Activated CD8-positive, alpha-beta memory T cell treated with anti-CD3 and anti-CD28 coated beads for 36 hours (primary cell): ENCODE results near the gene PTAFR. TPM values are rescaled to one million over a fixed set of nuclear protein-coding genes. Genes with fewer than 3 reads are reported as not detected.

ENCODE experiments used
- CTCF ChIA-PET: fragments of 350-600 bp; sonication (Branson Sonifier 250); formaldehyde crosslinking; loops from one replicate; lab custom pipeline; 2021; ENCODE audit warnings: antibody characterized with exemption; lab: Charles Lee
- POLR2A ChIA-PET: fragments of 350-600 bp; sonication (Branson Sonifier 250); formaldehyde crosslinking; loops from one replicate; lab custom pipeline; 2021; ENCODE audit warnings: antibody characterized with exemption; lab: Charles Lee
- total RNA-seq, 2 experiments: library from RNA; stranded (reverse); gene quantifications; one replicate each; pipeline ENCODE4 v1.2.3, GENCODE V29; 2021

The PTAFR gene, protein sequence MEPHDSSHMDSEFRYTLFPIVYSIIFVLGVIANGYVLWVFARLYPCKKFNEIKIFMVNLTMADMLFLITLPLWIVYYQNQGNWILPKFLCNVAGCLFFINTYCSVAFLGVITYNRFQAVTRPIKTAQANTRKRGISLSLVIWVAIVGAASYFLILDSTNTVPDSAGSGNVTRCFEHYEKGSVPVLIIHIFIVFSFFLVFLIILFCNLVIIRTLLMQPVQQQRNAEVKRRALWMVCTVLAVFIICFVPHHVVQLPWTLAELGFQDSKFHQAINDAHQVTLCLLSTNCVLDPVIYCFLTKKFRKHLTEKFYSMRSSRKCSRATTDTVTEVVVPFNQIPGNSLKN
- total RNA-seq: under 1 TPM; 0.21 to 0.32 TPM

DNA sequence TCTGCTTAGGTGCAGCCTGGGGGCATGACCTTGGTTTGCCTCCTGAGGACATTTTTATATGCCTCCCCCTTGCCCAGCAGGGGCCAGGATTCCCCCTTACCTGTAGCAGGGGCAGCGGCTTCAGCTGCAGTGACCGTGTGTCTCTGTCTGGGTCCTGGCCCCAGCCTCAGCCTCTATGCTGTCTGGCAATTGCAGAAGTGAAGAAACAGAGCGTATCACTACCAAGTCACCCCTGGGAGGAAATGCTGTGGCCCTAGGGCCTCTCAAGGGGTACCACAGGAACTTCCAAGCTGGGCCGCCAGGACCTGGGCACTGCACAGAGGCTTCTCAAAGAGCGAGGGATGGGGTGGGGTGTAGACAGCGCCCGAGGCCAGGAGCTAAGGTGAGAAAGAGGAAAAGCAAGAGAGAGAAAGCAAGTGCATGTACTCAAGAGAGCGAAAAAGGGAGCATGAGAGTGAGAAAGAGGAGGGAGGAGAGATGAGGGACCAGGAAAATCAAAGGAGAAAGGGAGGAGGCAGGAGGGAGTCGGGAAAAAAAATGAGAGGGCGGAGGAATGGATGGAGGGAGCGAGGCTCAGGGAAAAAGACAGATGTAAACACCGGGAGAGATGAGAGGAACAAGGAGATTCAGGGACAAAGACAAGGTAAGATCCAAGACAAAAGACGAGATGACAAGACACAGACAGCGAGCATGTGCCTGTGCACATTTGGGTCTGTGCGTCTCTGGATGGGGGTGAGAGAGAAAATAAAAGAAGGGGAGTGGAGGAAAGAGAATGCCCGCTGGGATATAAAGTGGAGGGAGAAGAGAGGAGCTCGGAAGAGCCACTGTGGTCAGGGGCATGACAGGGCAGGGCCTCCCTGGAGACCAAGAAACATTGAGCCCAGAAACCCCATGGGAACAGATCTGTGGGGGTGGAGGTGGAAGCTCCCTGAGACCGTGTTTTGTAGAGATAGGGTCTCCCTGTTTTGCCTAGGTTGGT, at the start of gene PTAFR:
TSS of gene PTAFR (minus strand) at position 199 of the 979 bp plus-strand sequence. CDS start 25,669 bp downstream, outside the sequence.
- ChIA-PET POLR2A (interaction anchor here (0.6 kb wide), 1 partner anchor 9 kb away, joined by 3 read pairs; no protein-coding TSS in a partner anchor), CTCF (interaction anchor here (1.3 kb wide), 1 partner anchor 12 kb away, joined by 4 read pairs; no protein-coding TSS in a partner anchor)

DNA sequence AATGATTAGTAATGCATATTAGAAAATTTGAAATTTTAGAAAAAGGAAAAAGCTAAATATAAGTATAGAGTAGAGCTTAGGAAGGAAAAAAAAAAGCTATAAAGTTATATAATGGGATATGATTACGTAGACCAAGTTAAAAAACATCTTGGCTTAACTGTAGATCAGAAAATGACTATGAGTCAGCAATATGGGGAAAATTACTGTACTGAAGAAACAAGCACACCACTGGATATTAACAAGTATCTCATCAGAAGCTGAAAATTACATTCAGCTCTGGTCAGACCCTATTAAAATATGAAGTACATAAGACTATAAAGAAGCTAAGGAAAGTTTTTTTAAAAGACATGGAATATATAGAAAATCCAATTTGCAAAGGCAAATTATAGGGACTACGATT, 36.8 kb upstream of the PTAFR start:
- ChIA-PET CTCF (interaction anchor here (0.5 to 1.5 kb wide), 3 partner anchors 32 to 394 kb away, joined by 3 to 4 read pairs (median 3); no protein-coding TSS in a partner anchor), POLR2A (no interaction called here)

DNA sequence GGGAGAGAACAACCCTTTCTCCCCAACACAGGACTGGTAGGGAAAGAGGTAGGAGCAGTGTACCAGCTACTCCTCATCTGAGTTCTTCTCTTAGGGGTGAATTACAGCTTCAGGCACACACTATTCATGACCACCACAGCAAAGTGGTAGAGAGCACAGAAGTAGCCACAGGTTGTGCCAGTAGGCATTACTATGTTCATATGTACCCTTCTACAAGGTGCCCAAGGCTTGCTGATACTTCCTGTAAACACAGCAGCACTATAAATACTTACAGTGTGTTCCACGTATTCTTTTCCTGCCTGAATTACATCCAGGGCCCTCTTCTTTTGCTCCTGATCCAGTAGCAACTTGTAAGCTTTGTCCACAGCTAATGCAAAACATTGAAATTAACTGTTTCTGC, 33.2 kb upstream of the PTAFR start:
- ChIA-PET POLR2A (no interaction called here), CTCF (interaction anchor here (0.6 to 3.4 kb wide), 8 partner anchors 8 to 119 kb away, joined by 3 to 44 read pairs (median 3); partner anchors contain the start of gene EYA3)

DNA sequence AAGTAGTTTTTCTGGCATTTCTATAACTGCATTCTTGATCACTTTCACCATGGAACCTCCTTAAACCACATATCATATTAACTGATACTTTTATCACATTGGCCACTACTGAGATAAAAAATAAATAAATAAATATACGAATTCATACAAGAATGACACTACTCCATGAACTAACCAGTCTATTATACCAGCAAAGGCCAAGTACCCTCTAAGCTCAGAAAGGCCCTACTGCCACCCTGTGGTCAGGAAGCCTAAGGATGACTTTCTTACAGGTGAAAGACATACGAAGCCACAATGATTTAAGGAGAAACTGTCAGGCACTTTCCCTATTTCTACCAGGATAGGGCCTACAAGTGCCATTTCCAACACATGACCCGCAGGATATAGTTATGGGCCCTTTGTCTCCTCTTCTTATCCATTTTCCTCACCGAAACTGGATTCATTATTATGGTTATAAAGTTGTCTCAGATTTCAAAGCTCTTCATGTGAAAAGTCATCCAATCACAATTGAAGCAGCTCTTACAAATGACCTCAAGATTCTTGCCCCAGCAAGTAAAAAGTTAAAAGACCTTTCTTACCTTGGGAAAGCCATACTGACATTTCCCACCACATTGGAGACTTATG, 32.4 kb upstream of the PTAFR start:
- CTCF ChIA-PET: interaction anchor here (0.6 to 3.4 kb wide), 11 partner anchors 13 to 570 kb away, joined by 3 to 44 read pairs (median 3); partner anchors contain the start of gene EYA3

DNA sequence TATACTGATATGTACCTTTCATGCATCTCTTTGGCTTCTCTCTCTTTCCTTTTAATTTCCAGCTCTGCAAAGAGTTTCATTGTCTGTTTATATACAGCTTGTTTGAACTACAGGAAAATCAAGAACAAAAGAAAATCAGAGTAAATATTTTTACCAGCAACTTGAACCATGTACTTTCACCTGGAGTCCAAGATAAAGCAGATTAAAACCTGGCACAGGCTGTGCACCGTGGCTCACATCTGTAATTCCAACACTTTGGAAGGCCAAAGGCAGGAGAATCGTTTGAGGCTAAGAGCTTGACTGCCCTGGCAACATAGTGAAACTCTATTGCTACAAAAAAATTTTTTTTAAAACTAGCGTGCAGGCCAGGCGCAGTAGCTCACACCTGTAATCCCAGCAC, 28.8 kb upstream of the PTAFR start:
- ChIA-PET CTCF (interaction anchor here (0.6 to 1.1 kb wide), 2 partner anchors 113 to 783 kb away, joined by 4 to 5 read pairs; no protein-coding TSS in a partner anchor), POLR2A (interaction anchor here (0.5 kb wide), 1 partner anchor 11 kb away, joined by 4 read pairs; no protein-coding TSS in a partner anchor)

More for the DNA sequence above, 32.4 kb upstream of the PTAFR start:
- POLR2A ChIA-PET: interaction anchor here (0.7 kb wide), 1 partner anchor 121 kb away, joined by 3 read pairs; the partner anchor contains the start of gene EYA3

DNA sequence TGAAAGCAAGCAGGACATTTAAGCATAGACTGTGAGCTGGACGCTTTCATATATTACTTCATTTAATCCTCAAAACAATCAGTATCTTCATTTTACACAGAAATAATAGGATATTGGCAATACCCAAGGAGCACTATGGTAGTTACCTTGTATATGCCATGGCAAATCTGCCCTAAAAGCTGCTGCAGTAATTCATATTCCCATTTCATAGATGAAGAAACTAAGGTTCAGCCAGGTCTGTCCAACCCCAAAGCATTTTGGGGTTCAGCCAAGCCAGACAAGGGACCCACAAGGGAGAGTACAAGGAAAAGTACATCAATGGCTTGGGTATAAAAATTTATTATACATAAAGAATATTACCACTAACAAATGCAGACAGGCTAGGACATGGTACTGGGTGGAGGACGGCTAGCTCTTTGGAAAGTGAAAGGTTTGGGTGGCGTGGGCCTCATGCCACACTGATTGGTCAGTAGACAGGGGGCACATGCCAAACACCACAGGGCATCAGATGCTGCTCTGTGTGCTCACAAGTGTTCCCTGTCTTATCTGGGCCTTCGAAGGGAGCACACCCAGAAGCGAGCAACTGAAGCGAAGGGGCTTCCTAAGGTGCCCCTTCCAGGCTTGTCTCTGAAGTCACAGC, 23.9 kb upstream of the PTAFR start:
- CTCF ChIA-PET: interaction anchor here (0.6 to 1.6 kb wide), 3 partner anchors 27 to 312 kb away, joined by 3 to 6 read pairs (median 4); no protein-coding TSS in a partner anchor
- POLR2A ChIA-PET: interaction anchor here (0.7 to 1.2 kb wide), 3 partner anchors 60 to 141 kb away, joined by 3 read pairs; partner anchors contain the start of gene EYA3

DNA sequence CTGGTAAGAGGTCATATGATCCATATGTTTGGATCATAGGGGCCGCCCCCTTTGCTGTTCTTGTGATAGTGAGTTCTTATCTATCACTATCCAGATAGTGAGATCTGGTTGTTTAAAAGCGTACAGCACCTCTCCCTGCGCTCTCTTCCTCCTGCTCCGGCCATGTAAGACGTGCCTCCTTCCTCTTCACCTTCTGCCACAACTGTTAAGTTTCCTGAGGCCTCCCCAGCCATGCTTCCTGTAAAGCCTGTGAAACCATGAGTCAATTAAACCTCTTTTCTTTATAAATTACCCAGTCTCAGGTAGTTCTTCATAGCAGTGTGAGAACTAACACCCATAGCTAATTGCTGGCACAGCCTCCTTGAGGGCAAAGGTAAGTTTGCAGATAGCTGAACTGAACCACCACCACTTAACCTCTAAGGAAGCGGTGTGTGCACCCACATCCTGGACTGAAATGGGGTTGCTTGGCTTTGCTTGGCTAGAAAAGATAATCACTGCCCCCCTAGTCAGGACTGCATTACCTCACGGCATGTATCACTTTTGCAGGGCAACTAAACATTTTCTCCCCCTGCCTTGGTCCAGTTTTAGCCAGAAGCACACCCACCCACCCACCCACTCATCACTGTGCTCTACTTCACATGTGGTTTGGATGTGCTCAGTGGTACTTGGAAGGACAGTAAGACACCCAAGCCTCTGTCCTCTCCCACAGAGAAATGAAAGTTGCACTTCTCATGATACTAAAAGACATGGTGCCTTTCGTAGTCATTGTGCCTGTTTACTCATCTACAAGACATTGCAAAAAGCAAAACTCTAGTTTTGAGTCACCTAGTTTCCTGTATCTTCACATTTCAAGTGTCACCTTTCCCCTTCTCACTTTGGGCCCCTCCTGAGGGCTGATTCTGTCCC, 23.1 kb upstream of the PTAFR start:
- POLR2A ChIA-PET: interaction anchor here (0.5 to 1.7 kb wide), 5 partner anchors 27 to 140 kb away, joined by 3 to 12 read pairs (median 3); partner anchors contain the start of gene EYA3
- CTCF ChIA-PET: interaction anchor here (0.6 to 1.6 kb wide), 3 partner anchors 26 to 311 kb away, joined by 3 to 6 read pairs (median 4); no protein-coding TSS in a partner anchor

DNA sequence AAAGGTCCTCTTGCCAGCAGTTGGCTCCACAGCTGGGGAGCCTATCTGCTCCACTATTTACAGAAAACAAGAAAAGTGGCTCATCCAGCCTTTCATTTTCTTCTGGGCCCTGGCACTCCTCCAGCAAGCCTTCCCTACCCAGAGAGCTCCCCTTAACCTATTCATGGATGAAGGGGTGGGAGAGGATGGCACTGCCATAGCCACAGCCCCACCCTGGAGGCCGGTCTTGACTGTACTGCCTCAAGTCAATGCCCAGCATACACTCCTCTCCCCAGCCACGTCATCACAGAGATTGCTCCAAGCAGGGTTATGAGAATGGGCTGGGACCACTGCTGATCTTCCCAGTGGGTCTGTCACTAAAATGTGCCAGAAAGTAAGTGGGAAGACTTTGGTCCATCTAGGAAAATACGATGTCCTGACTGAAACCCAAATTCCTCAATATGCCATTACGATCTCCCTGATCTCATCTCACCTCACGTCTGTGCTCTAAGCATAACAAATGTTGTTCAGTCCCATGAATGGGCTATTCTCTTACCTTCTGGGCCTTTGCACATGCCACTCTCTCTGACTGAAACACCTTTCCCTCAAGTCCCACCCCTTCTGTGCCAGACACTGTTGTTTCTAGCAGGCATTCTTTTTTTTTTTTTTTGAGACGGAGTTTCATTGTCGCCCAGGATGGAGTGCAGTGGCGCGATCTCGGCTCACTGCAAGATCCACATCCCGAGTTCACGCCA, 21.4 kb upstream of the PTAFR start:
- ChIA-PET CTCF (no interaction called here), POLR2A (no interaction called here)

DNA sequence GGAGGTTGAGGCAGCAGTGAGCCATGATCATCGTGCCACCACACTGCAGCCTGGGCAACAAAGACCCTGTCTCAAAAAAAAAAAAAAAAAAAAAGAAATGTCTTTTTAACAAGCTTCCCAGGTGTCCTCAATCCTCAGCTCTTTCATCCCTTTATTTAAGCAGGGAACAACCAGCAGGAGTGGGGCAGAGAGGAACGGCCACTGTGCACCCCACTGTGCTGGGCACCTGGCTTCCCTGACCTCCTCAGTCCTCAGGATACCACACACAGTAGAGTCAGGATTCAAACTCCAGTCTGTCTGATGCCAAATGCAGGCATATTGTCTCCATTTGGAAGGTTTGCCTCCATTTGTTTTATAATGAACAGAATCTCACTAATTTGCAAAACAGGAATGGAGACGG, 19.8 kb upstream of the PTAFR start:
- ChIA-PET POLR2A (no interaction called here), CTCF (interaction anchor here (0.7 to 1.2 kb wide), 2 partner anchors 12 to 107 kb away, joined by 3 to 4 read pairs; no protein-coding TSS in a partner anchor)

DNA sequence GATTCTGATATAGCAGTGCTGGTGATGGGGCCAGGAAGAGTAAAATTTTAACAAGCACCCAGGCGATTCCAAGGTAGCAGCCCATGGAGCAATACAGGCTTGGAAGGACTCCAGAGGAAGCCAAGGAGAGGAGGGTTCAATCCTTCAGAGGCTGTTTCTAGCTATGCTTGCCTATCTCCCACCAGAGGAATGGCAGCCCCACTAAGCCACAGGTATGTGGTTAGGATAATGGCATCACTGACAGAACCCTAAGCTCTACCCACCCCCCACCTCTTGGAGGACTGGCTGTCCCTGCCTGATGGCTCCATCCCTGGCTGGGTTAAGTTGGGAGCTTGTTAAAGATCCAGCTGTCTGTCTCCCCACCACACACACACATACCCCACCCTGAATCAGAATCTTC, 19.3 kb upstream of the PTAFR start:
- ChIA-PET POLR2A (no interaction called here), CTCF (interaction anchor here (0.7 to 1.2 kb wide), 2 partner anchors 12 to 107 kb away, joined by 3 to 4 read pairs; no protein-coding TSS in a partner anchor)

DNA sequence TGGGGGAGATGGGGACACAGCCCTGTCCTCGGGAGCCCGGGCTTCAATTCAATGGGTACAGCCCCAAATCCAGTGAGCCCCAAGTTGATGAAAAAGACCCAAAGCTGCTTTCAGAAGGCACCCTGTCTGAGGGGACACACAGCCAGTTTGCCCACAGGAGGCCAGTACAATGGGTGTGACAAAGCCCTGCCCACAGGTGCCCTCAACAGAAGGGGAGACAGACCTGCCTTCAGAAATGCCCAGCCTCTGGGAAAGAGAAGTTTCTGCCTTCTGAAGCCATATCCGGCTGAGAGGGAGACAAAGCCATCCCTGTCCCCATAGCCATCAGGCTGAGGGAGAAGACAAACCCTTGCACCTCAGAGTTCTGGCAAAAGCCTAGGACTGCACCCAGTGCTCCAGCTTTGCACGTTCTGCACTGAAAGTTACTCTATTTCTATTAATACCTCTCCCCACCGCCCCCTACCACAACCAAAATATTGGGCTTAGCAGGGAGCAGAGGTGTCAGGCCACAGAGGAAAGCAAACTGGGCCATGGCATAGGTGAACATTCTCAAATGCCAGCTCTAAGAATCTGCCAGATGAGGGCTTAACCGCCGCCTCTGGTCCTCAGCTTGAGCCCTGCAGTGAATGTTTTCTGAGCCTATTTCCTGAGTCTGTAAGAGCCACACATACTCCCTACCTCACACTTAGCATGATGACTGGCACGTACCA, 18.0 kb upstream of the PTAFR start:
- ChIA-PET CTCF (interaction anchor here (0.6 to 1.4 kb wide), 3 partner anchors 25 to 69 kb away, joined by 3 read pairs; no protein-coding TSS in a partner anchor), POLR2A (no interaction called here)

DNA sequence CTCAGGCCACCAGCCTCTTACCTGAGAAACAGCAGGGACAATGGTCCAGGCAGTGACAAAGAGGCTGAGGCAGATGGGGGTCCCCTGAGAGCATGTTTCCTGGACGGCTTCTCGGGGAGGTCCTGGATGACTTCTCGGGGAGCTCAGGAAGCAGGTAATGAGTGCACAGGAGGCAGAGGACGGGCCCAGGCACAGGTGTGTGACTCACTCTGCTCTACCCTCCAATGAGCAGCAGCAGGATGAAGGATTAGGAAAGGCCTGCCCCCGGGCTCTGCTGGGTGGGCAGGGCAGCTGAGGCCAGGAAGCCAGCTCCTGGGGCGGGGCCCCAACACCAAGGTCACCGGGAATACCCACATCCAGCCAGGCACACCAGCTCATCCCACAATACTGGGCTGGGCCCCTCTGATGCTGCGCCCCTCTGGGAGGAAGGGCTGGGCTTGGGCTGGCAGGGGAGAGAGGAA, 17.2 kb upstream of the PTAFR start:
- ChIA-PET CTCF (interaction anchor here (1.4 kb wide), 1 partner anchor 29 kb away, joined by 3 read pairs; no protein-coding TSS in a partner anchor), POLR2A (no interaction called here)

DNA sequence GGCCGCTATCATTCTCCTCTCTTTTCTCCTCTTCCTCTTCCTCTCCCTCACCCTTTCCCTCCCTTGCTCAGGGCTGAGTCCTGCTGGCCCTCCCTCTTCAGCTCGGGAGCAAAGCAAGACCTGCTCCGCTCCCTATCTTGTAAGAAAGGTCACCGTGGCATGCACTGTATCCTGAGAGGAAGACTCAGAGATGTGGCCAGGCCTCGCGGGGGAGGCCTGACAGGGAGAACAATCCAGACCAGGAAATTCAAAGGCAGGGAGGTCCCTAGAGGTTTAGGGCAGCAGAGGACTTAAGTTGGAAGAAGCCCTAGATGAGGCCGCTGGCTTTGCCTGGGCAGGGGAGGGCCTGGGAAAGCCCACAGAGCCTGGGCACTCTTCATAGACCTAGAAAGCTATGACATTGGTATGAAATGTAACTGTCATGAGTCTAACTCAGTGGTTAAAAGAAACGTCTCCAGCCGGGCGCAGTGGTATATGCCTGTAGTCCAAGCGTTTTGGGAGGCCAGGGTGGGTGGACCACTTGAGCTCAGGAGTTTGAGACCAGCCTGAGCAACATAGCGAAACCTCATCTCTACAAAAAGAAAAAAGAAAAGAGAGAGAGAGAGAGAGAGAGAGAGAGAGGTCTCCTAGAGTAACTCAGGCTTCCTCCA, 14.6 kb upstream of the PTAFR start:
- POLR2A ChIA-PET: interaction anchor here (0.7 kb wide), 2 partner anchors 9 to 54 kb away, joined by 3 read pairs; no protein-coding TSS in a partner anchor
- CTCF ChIA-PET: no interaction called here

DNA sequence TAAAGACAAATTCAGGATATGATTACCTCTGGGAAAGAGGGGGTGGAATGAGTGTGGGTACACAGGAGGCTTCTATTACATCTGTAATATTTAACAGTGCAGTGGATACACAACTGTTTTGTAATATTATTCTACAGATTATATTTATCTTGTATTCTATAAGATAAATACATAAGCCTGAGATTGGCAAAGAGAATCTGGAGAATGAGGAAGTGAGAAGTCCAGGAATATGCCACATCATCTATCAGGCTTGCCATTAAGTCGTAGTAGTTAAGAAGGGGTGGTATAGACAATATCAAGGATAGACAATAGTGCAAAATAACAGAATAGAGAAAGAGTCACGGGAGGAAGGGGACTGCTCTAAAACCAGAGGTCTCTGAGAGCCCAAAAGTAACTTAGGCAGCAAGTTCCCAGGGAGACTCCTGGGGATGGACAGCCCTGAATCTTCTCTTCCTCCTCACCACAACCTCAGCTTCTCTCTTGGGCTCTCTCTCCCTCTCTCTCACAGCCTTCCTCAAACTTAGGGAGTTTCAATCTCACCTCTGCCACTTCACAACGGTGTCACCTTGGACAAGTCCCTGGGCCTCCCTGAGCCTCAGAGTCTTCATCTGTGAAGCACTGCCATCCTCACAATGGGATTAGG, 14.0 kb upstream of the PTAFR start:
- ChIA-PET CTCF (no interaction called here), POLR2A (no interaction called here)
